Panc1 (cell line): ENCODE measurements around the gene TMEM217. TPM values are rescaled to one million over a fixed set of nuclear protein-coding genes. Genes with fewer than 3 reads are reported as not detected.

Experiments
- ATAC-seq: fragments of 200-7000 bp; cut with Tn5 transposase; 2 replicates; pipeline ENCODE4 v1.9.1; 2020; ENCODE audit warnings: mild to moderate bottlenecking, moderate library complexity
- BruUV-seq: library from RNA; stranded (reverse); fragments of 400-500 nt; replicated peaks from 2 replicates; lab custom pipeline; 2021; lab: Mats Ljungman, UMichigan
- CTCF ChIA-PET: fragments of 300-600 bp; sonication (Branson Sonifier 250); formaldehyde crosslinking; loops from one replicate; lab custom pipeline; 2022; ENCODE audit warnings: antibody characterized with exemption; lab: Charles Lee
- POLR2A ChIA-PET: fragments of 300-600 bp; sonication (Branson Sonifier 250); formaldehyde crosslinking; loops from one replicate; lab custom pipeline; 2022; ENCODE audit warnings: antibody characterized with exemption; lab: Charles Lee
- DNase-seq: peaks from one replicate; pipeline ENCODE4 v3.0.0-alpha.2; 2010; ENCODE audit warnings: low read depth, low spot score
- H3K27ac ChIP-seq: 2 replicates; pipeline ENCODE4 v1.5.1; 2011; ENCODE audit warnings: mild to moderate bottlenecking, low read length, inconsistent platforms
- H3K27me3 ChIP-seq: fragments of 200-500 bp; sonication (Bioruptor generic); 2 replicates; pipeline ENCODE4 v1.6.0; 2014; ENCODE audit warnings: low read length, inconsistent platforms; ENCODE audit not compliant: control insufficient read depth, insufficient read depth
- H3K36me3 ChIP-seq: fragments of 200-500 bp; sonication (Bioruptor generic); 2 replicates; pipeline ENCODE4 v1.5.1; 2014; ENCODE audit warnings: inconsistent platforms, mild to moderate bottlenecking, low read length, moderate library complexity; ENCODE audit not compliant: control insufficient read depth, insufficient read depth
- H3K4me1 ChIP-seq: 2 replicates; pipeline ENCODE4 v1.5.1; 2011; ENCODE audit warnings: inconsistent platforms, mild to moderate bottlenecking, low read length, moderate library complexity; ENCODE audit not compliant: control insufficient read depth, insufficient read depth
- H3K4me3 ChIP-seq, 2 experiments: 2 replicates each; pipeline ENCODE4 v1.5.1; 2011 to 2012; ENCODE audit warnings: low read depth in 2 of 2, low read length in 2 of 2, mild to moderate bottlenecking in 2 of 2, inconsistent platforms in 1 of 2, moderate library complexity in 1 of 2
- H3K9me3 ChIP-seq: fragments of 200-500 bp; sonication (Bioruptor generic); 2 replicates; pipeline ENCODE4 v1.5.1; 2014; ENCODE audit warnings: low read depth, mild to moderate bottlenecking, inconsistent platforms, low read length, moderate library complexity; ENCODE audit not compliant: control insufficient read depth, insufficient read depth
- CTCF ChIP-seq: fragments of 450-650 bp; IDR thresholded peaks from 2 replicates; pipeline ENCODE4 v1.5.1; 2017; ENCODE audit warnings: mild to moderate bottlenecking
- POLR2AphosphoS5 ChIP-seq: IDR thresholded peaks from 2 replicates; pipeline ENCODE4 v1.6.1; 2012; ENCODE audit warnings: mild to moderate bottlenecking, low read depth, low read length, moderate library complexity
- REST ChIP-seq, 2 experiments: IDR thresholded peaks; 2 replicates each; pipeline ENCODE4 v1.6.1; 2011 to 2012; ENCODE audit warnings: low read depth in 2 of 2, control low read depth in 1 of 2, low read length in 1 of 2, mild to moderate bottlenecking in 1 of 2, moderate library complexity in 1 of 2; ENCODE audit not compliant: insufficient read depth in 1 of 2
- SIN3A ChIP-seq: IDR thresholded peaks from 2 replicates; pipeline ENCODE4 v1.6.1; 2012; ENCODE audit warnings: low read depth, mild to moderate bottlenecking, low read length, moderate library complexity, borderline replicate concordance; ENCODE audit not compliant: insufficient read depth
- TCF7L2 ChIP-seq: IDR thresholded peaks from 2 replicates; pipeline ENCODE4 v1.6.1; 2011; ENCODE audit warnings: mild to moderate bottlenecking, low read depth, low read length, inconsistent platforms
- in situ Hi-C: cut with HindIII; loops from 2 replicates; pipeline ENCODE4 v1.10.0; 2016; ENCODE audit warnings: low sequenced_read_pairs, low pct_unique_long_range_greater_than_20kb
- intact Hi-C: fragments of 100-400 bp; cut with micrococcal nuclease; formaldehyde crosslinking; loops from one replicate; pipeline ENCODE4 v1.10.0; 2022; ENCODE audit not compliant: unreplicated experiment
- total RNA-seq: library from RNA; stranded (reverse); gene quantifications from one replicate; pipeline ENCODE4 v1.2.1, GENCODE V29; 2021; ENCODE audit not compliant: unreplicated experiment

The TMEM217 gene
- total RNA-seq, 1 experiment from 2014 or later: 4.0 TPM

GRCh38 chr6:37210313-37210968 lies 47.5 kb downstream of the TMEM217 start:
- BruUV-seq: no TSS peak
- in situ Hi-C loops (no loop called here), intact Hi-C loops (loop anchor here (1.0 to 5.0 kb wide), 2 partner anchors 33 to 192 kb away; no protein-coding TSS in a partner anchor)
- Histone ChIP-seq H3K9me3 (no peaks in the 10 kb centered on the region), H3K4me1 (no peaks in the 10 kb centered on the region; the same call in 1 of the 2 replicates), H3K27ac (no peak overlapping the region), H3K4me3 (no peak overlapping the region), H3K27me3 (no peaks in the 10 kb centered on the region), H3K36me3 (no peaks in the 10 kb centered on the region)
- peak; percentile 80 for DNase-seq
- peak; percentile 87 for ATAC-seq
- no peak for TF ChIP-seq REST (IDR thresholded peaks at IDR 0.05; ENCODE audit: insufficient read depth in 1 of 2, low read depth in 2 of 2, low read length in 1 of 2)
- TF ChIP-seq POLR2AphosphoS5: no peak
- TF ChIP-seq TCF7L2: no peak
- TF ChIP-seq SIN3A: no peak
- peak; percentile 91 for TF ChIP-seq CTCF
- ChIA-PET CTCF (interaction anchor here (0.5 to 3.3 kb wide), 15 partner anchors 9 to 204 kb away, joined by 3 to 72 read pairs (median 6); no protein-coding TSS in a partner anchor), POLR2A (no interaction called here)

DNA sequence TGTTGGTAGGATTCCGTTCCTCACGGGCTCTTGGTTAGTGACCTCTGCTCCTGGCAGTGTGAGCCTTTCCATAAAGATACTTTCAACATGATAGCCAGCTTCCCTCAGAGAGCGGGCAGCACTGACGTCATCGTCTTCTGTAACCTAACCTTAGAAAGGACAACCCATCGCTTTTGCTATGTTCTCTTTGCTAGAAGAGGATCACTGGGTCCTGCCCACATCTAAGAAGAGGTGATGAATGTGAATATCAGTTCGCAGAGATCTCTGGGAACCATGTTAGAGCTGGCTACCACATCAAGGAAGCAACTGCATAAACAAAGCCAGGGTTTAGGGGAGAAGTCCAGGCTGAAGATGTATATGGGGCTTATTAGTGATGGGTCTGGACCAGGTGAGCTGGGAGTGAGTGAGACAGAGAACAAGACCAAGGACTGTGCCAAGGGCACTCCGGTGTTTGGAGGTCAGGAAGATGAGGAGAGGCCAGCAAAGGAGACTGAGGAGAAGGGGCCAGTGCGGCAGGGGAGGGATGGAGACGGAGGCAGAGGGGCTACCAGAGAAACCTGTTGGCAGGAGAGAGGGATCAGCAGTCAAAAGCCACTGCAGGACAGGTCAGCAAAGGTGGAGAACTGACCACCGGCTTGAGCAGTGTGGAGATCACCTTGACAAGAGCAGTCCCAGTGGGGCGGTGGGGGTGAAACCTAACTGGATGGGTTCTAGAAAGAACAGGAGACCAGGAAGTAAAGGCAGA lies 48.3 kb downstream of the TMEM217 start:
- ChIA-PET CTCF (interaction anchor here (0.5 to 3.3 kb wide), 15 partner anchors 8 to 203 kb away, joined by 3 to 72 read pairs (median 6); no protein-coding TSS in a partner anchor), POLR2A (no interaction called here)
- H3K9me3 ChIP-seq: no peaks in the 10 kb centered on the region
- no peaks in the 10 kb centered on the region for H3K36me3 ChIP-seq
- H3K27ac ChIP-seq: no peak overlapping the region
- BruUV-seq: no TSS peak
- TF ChIP-seq REST (IDR thresholded peaks at IDR 0.05; ENCODE audit: insufficient read depth in 1 of 2, low read depth in 2 of 2, low read length in 1 of 2): no peak
- TF ChIP-seq CTCF: no peak
- TF ChIP-seq POLR2AphosphoS5: no peak
- TF ChIP-seq SIN3A: no peak
- no peak for TF ChIP-seq TCF7L2
- intact Hi-C loops (loop anchor here (1.0 to 5.0 kb wide), 2 partner anchors 32 to 191 kb away; no protein-coding TSS in a partner anchor), in situ Hi-C loops (no loop called here)
- H3K27me3 ChIP-seq: no peaks in the 10 kb centered on the region
- ATAC-seq: peak; percentile 5; the same call in 1 of the 2 replicates
- no peak overlapping the region for H3K4me3 ChIP-seq
- DNase-seq: no peak
- H3K4me1 ChIP-seq: no peaks in the 10 kb centered on the region; the same call in 1 of the 2 replicates
